GM12875 (cell line): Measurements from ENCODE around the gene PTPRQ.

Experiments used
- H3K4me3 ChIP-seq: one replicate; pipeline ENCODE4 v1.5.1; 2011; ENCODE audit warnings: low read depth, low read length, control low read depth
- CTCF ChIP-seq: IDR thresholded peaks from 2 replicates; pipeline ENCODE4 v1.5.1; 2011; ENCODE audit warnings: low read depth, mild to moderate bottlenecking, control low read depth, inconsistent platforms, low read length, moderate library complexity, borderline replicate concordance; ENCODE audit not compliant: insufficient read depth

The PTPRQ gene

GRCh38 chr12:80607361-80608135, 163.5 kb downstream of the PTPRQ start:
- H3K4me3 ChIP-seq = no peak overlapping the region

GRCh38 chr12:80617733-80618132, 173.7 kb downstream of the PTPRQ start:
- no peak overlapping the region for H3K4me3 ChIP-seq
- TF ChIP-seq CTCF = no peak

More at GRCh38 chr12:80607361-80608135, 163.5 kb downstream of the PTPRQ start:
- peak; percentile 13; the same call in 1 of the 2 replicates for TF ChIP-seq CTCF

- no peak overlapping the region for H3K4me3 ChIP-seq
- TF ChIP-seq CTCF = no peak
Observed at GRCh38 chr12:80620281-80620680, 176.2 kb downstream of the PTPRQ start.

- H3K4me3 ChIP-seq = no peak overlapping the region
Observed at GRCh38 chr12:80622271-80622670, 178.2 kb downstream of the PTPRQ start.

GRCh38 chr12:80625051-80625450, 181.0 kb downstream of the PTPRQ start:
- no peak overlapping the region for H3K4me3 ChIP-seq
- TF ChIP-seq CTCF = no peak

More at GRCh38 chr12:80622271-80622670, 178.2 kb downstream of the PTPRQ start:
- TF ChIP-seq CTCF = peak; percentile 12; the same call in 1 of the 2 replicates

GRCh38 chr12:80625901-80626300, 181.9 kb downstream of the PTPRQ start:
- no peak overlapping the region for H3K4me3 ChIP-seq
- TF ChIP-seq CTCF = no peak

GRCh38 chr12:80627782-80628181, 183.7 kb downstream of the PTPRQ start:
- no peak for TF ChIP-seq CTCF
- no peak overlapping the region for H3K4me3 ChIP-seq
